Stimulated activated CD8-positive, alpha-beta memory T cell treated with anti-CD3 and anti-CD28 coated beads, Interleukin-4, amount 100 ng/mL, for 4 hours (primary cell): ENCODE data around the gene PPP4C.
"Not testable (repeated sequence)": the region's sequence is repeated elsewhere in the genome, so short reads cannot be mapped to it uniquely, and the experiment has no call there.

Experiments
- DNase-seq, 2 donors: peaks; one replicate each; pipeline ENCODE4 v3.0.0-alpha.2; 2020; ENCODE audit warnings: low read depth in 2 of 2, low spot score in 1 of 2

Gene PPP4C

DNA sequence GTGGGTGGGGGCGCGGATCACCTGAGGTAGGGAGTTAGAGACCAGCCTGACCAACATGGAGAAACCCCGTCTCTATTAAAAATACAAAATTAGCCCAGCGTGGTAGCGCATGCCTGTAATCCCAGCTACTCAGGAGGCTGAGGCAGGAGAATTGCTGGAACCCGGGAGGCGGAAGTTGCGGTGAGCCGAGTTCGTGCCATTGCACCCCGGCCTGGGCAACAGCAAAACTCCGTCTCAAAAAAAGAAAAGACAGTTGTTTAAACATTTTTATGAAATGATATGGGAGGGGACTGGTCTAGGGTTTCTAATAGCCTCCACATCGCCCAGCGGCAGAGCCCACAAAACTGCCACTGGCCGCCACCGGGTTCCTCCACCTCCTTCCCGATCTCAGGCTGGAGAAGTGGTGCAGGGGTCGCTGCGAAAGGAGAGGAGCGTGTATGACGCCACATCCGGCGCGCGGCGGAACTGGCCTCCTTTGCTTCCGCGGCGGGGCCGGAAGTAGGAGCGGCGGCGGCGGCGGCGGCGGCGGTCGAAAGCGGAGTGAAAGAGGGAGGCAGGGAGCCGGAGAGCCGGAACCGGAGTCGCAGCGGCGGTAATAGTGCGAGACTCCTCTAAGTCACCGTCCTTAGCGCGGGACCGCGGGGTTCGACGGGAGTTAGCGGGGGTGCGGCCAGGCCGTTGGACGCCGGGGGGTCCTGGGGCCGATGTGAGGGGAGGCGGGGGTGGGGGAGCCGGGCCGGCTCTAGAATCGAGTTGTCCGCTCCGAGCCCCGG is at the start of gene PPP4C:
Gene PPP4C, plus strand, starts transcription at position 492 of the 773 bp plus-strand sequence. CDS start 384 bp downstream, outside the sequence.
- peak; percentile 74 to 79 for DNase-seq

DNA sequence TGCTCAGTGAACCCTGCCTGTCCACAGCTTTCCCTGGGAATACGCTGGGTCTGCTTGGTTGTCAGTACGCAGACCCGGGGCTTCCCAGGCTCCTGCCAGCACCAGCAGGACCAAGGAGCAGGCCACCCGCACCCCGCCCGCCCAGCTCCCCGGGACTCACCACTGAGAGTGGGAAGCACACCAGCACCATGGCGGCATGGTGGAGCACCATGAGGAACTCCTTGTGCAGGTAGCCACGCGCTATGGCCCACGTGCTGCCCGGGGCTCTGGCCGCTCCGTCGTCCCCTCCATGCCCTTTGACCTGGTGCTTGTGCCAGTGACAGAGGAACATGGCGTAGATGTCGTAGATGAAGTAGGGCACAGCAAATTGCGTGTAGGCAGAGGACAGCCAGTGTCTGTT is 49.3 kb upstream of the PPP4C start:
- DNase-seq, result no peak

DNA sequence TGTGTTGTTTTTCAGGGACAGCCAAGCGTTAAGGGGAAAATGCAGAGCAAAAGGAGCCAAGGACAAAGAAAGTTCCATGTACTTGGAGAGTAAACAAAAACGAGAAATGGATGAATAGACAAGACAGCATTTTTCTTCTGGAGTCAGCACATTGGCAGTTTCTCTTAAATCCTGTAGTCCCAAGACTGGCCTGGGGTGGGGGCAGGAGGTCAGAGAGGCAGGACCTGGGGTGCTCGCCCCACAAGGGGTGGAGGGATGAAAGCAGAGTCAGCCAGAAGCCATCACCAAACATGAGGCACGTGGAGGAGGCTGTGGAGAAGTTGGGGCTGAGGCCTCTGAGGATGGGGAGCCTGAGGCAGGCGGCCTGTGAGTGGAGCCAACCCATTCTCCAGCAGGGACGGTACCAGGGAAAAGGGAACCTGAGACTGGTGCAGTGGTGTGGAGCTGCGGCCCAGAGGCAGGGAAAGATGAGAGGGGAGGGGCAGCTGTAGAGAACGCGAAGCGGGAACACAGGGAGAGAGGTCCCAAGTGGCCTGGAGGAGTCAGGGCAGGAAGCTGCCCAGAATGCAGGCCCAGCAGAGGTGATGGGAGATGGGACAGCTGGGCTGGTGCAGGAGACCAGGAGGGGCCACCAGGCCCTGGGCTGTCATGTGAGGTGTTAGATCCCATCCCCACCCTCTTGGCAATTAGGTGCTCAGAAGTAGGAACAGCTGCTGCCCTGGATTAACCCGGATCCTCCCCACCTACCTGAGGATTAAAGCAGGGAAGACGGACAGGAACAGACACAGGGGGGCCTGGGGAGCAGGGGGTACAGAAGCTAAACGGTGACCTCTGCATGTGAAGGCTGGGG is 48.0 kb upstream of the PPP4C start:
- no peak for DNase-seq

DNA sequence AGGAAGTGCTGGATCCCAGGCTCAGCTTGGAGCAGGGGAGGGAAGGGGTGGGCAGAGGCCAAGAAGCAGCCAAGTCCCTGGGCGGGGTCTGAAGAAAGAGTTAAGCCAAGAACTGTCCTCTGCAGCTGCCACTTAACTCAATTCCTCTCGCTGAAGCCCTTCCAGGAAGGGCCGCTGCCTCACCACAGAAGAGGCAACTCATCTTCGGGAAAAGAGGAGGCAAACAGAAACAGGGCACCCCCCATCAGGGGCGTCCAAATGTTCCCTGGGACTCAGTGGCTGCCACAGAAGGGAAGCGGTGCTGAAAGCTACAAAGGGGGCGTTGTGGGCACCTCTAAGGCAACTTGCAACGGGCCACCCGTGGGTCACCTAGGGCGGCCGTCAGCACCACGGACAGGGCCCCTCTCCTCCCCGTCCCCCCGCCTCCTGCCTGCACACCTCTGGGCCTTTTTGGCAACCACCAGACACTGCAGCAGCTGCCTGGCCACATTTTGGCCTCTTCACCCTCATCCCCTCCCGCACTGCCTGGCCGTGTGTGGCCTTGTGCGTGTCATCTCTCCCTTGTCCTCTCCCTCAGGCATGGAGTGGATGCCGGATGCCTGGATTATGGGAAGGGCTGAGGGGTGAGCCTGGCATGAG is 47.2 kb upstream of the PPP4C start:
- no peak for DNase-seq

DNA sequence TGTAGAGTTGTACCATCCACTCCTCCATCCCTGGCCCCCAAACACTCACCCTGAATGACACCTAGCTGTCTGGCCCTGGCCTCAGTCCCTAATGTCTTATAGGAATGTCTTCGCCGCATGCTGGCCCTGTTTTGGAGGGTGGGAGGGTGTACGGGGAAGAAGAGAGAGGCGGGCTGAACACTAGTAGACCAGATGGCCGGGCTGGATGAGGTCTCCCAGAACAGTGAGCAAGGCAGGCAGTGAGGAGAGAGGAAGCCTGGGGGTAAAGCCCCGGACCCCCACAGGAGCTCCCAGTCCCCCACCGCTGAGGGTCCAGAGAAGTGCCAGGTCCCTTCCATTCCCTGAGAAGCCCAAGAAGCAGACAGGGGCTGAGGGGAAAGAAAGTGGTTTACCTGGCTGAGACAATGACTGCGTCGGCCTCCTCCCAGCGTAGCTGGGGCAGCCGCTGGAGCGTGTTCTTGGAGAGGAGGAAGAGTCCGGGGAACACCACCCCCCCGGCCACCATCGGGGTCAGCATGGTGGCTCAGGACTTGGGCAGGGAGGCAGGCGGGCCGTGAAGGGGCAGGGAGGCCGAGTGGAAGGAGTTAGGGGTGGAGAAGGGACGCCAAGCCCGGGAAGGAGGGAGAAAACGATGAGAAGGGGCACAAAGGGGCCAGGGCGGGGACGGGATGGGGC is 45.6 kb upstream of the PPP4C start:
- DNase-seq, result no peak

DNA sequence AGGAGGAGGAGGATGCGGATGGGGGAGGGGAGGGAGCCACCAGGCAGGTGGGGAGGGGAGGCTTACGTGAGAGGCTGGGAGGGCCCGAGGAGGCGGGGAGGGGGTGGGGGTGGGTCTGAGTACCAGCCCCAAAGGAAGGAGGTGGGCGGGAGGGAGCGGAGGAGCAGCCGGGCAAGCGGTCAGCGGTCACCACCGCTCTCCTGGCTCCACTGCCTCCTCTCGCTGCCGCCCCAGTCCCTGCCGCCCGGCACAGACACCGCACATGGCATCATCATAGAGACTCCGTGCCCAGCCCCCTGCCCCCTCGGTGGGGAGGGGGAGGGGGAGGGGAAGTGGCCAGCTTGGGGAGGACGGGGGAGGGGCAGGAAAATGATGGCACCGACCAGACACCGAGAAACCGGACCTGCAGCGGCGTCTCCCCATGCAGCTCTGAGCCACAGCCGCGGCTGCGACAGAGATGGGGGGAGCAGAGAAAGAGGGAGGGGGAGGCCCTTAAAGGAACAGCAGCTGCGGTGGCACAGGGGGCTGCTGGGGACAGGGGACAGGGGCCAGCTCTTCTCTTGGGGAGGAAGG is 44.9 kb upstream of the PPP4C start, which contains the start of gene TLCD3B:
Gene TLCD3B, minus strand, starts transcription at position 431 of the 573 bp plus-strand sequence. CDS start 744 bp downstream, outside the sequence.
- no peak for DNase-seq

DNA sequence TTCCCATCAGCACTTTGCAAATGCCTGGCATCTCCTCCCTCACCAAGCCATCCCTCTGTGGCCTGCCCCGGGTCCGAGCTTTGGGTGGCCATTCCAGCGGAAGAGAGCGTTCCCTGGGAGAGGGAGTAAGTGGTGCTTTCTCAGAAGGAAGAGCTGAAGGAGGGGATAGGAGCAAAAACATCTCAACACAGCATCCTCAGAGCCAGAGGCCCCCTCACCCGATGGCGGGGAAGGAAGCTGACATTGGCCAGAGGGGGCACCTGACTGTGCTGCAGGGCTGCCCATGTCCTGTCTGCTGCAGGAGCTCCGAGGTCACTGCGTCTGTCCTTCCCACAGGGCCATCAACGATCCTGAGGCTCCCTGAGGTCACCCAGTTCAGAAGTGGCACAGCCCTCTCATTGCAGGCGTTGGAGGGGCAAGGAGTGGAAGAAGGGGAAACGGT is 44.3 kb upstream of the PPP4C start:
- no peak for DNase-seq

DNA sequence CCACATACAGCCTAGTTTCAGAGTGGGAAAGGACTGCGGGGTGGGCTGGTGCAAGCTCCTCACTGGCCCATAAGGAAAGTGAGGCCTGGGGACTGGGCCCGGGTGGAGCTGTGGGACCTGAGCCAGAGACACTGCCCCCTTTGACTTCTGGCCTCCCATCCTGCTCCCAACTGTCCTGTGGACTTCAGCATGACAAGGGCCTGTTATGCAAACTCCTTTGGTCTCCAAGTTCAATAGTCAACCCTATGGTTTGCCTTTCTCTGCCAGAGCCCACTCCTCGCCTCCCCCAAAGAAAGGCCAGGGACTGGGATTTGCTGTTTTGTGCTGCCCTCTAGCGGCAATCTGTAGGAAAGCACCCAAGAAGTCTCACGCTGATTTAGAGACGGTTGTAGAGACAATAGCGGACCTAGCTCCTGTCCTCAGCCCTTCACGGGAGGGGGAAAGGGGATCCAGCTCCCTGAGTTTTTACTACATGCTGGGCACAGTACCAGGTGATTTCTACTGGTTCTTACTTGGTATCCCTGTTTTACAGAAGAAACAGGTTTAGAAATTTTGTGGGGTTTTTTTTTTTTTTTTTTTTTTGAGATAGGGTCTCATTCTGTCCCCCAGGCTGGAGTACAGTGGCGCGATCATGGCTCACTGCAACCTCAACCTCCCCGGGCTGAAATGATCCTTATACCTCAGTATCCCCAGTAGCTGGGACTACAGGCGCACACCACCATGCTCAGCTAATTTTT is 43.5 kb upstream of the PPP4C start:
- peak in 1 of 2 donors; percentile 31 for DNase-seq

DNA sequence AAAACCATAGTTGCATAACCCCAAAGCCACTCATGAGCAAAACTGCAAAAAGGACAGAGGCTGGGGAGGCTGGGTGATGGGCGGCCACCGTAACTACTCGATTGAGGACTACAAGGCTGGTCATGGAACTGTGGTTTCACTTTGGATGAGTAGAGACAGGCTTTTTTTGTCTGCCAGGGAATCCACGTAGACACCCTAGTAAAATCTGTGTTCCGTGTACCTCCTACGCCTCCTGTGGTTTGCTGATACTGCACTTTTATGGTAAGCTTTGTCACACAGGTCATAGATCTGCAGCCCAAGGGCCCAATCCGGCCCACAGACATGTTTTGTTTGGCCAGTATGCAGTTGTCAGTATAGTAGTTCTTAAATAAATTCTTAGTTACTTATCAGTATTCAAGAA is 42.5 kb upstream of the PPP4C start:
- no peak for DNase-seq

DNA sequence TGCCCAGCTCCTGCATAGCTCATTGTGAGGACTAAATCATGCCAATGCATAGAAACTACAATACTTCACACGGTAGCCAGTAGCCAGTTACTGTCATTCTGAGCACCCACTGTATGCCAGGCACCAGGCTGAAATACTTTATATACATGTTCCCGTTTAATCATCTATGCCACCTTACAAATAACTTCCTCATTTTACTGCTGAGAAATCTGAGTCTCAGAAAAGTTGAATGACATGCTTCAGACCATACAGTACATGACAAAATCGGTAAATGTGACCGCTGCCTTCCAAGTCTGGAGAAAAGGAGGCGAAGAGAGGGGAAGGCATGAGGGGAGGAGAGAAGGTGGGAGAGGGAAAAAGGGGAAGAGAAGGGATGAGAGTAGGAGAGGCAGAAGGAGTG is 35.6 kb upstream of the PPP4C start:
- no peak for DNase-seq

DNA sequence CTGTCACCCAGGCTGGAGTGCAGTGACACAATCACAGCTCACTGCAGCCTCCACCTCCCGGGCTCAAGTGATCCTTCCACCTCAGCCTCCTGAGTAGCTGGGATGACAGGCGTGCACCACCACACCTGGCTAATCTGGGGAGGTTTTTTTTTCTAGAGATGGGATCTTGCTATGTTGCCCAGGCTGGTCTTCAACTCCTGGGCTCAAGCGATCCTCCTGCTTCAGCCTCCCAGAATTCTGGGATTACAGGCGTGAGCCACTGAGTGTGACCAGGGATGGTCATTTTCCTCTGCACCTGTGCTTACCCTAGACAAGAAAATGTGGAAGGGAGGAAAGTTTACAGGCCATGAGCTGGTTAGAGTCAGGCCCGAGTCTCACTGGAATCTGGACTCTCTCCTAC is 35.1 kb upstream of the PPP4C start:
- not testable (repeated sequence) for DNase-seq

DNA sequence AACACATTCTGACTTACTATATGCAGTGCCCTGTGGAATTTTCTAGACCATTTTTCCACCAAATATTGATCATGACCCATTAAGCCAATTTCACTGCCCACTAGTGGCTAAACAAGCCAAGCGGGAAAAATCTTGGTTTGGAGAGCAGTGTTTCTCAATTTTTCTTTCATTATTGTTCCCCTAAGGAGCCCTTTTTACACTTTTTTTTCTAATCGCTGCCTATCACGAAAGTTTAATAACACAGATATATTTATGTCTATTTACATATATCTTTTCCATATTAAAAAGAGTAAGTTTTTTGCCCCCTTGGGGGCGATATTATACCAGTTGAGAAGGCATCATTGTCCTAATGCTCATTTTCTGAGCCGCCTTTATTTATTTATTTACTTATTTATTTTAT is 34.0 kb upstream of the PPP4C start:
- no peak for DNase-seq

DNA sequence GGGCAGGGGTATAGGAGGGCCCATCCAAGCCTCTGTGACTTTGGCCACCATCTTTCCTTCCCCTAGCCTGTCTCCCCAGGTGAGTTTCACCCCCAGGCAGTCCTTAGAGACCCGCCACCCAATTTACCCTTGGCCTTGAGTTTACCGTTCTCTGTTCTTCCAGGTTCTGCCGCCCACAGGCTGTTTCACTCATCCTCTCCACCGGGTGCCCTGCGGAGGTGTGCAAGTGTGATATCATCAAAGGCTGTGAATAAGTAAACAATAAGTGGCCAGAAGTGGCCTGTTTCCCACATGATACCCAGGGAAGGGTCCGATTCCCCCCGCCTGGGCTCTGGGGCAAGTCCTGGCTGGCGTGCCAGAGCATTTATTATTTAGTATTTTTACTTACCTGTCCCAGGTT is 29.6 kb upstream of the PPP4C start:
- DNase-seq, result no peak

DNA sequence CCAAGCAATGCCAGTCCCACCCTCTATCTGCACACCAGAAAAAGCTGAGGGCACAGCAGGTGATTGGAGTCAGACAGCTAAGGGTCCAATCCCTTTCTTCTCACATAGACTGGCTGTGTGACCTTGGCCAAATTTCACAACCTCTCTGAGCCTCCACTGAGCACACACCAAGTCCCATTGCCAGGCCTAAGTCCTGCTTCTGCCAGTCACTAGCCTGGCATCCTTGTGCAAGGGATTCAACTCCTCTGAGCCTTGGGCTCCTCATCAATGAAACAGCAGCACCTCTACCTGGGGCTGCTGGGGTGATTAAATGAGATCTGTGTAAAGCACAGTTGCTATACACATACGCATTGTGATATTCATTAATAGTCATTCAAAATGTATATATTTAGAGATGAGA is 29.2 kb upstream of the PPP4C start:
- no peak for DNase-seq

DNA sequence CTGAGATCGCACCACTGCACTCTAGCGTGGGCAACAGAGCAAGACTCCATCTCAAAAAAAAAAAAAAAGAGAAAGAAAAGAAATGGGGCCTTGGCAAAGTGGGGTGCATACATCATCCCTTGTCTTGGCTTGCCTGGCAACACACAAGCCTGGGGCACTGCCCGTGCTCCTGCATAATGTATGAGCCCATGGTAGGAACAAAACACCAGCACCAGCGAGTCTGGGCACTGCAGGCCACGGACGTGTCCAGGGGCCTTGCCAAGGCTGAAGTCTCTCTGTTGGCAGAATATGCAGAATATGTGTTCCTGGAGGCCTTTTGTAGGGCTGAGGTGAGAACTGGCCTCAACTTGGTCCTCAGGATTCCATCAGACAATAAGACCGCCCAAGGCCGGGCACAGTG is 25.9 kb upstream of the PPP4C start:
- no peak for DNase-seq

DNA sequence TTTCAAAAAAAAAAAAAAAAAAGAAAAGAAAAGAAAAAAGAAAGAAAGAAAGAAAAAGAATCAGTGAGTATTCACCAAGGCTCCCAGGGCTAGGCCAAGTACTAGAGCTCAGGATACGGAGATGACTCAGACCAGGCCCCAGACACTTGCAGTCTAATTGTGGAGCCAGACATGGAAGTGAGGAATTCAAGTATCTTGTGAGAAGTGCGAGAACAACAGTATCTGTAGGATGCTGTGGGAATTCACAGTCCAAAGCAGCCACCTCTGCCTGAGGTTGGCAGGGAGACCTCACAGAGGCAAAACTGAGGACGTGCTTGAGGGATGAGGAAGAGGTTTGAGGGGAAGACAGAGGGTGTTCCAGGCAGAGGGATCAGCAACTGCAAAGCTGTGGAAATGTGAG is 24.3 kb upstream of the PPP4C start:
- DNase-seq, result no peak

DNA sequence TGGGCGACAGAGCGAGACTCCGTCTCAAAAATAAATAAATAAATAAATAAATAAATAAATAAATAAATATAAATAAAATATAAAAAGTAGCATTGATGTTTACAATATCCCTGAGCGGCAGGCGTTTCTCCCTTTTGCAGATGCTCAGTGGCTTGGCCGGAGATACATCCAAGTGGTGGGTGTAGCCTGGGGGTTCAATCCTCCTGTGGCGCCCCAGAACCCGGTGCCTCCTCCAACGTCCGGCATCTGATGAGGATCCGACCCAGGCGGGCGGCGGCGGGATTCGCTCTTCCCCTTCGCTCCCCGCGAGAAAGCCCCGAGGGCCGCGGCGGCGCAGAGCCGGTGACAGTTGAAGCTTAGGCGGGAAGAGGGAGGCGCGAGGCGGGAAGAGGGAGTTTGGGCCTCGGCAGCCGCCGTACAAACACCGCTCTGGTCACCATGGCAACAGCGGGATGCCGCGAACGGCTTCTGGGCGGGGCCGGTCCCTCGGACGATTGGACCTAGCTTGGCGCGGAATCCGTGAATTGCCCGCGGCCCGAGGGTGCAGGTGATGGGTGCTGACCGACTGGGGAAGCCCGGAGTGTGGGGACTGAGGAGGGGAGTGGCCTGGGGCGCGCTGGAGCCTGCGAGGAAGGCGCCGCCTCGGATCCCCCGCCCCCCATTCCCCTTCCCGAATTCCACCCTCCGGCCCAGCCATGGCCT is 23.0 kb upstream of the PPP4C start:
- peak; percentile 81 to 87 for DNase-seq

DNA sequence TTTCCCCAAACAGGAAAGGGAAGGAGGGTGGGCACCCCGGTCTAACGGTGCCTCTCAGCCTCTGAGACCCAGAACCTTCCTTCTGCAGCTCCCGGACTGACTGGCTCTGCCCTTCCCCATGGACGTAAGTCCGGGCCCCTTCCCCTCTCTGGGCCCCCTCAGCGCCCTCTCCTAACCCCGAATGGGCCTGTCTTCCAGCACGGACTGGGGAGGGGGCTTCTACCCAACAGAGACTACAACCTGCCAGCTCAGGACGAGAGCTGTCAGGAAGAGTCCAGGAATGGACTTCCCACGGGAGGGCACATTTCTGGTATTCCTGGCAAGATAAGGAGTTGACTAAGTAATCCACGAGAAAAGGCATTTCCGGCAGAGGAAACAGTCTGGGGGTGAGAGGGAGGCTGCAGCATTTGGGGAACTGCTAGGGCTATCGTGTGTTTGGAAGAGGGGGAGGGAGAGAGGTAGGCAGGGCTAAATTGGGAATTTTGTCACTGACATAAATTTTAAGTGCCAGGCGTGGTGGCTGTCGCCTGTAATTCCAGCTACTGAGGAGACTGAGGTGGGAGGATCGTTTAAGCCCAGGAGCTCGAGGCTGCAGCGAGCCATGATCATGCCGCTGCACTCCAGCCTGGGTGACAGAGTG is 22.3 kb upstream of the PPP4C start:
- no peak for DNase-seq

DNA sequence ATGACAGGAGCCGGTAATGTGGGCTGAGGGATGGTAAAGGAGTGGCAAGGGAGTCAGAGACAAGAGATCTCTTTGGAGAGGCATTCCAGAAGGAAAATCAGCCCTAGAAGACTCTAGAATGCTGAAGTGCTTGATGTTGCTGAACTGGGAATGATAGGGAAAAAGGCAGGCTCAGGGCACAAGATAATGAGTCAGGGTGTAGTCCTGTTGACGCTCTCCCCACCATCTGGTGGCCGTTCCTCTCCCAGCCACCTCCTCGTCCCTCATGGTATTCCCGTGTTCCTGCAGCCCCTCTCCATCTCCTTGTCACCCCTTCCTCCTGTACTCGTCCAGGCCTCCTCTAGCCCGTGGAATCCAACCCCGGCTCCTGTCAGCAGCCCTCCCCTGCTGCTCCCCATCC is 21.3 kb upstream of the PPP4C start:
- DNase-seq, result no peak
